Endothelial cell of umbilical vein (primary cell): ENCODE measurements around the gene DENND1A. TPM values are rescaled to one million over a fixed set of nuclear protein-coding genes. Genes with fewer than 3 reads are reported as not detected.

Experiments
- BruUV-seq: library from RNA; stranded (reverse); fragments of 400-500 nt; replicated peaks from 2 replicates; lab custom pipeline; 2021; lab: Mats Ljungman, UMichigan
- CTCF ChIA-PET: fragments of 300-600, 350-600 bp; sonication (Branson Sonifier 250); formaldehyde crosslinking; loops from one replicate; lab custom pipeline; 2021; ENCODE audit warnings: antibody characterized with exemption, inconsistent platforms; lab: Charles Lee
- POLR2A ChIA-PET: fragments of 300-600, 350-600 bp; sonication (Branson Sonifier 250); formaldehyde crosslinking; loops from one replicate; lab custom pipeline; 2021; ENCODE audit warnings: antibody characterized with exemption, inconsistent platforms; lab: Charles Lee
- DNase-seq: peaks from one replicate; pipeline ENCODE4 v3.0.0-alpha.2; 2011; ENCODE audit warnings: low read depth, low spot score
- FAIRE-seq: peaks from 2 replicates; lab custom pipeline; 2011; peaks lifted over from hg19 to GRCh38; lab: Jason Lieb, UNC
- H2AFZ ChIP-seq: 2 replicates; pipeline ENCODE4 v1.6.0; 2012; ENCODE audit warnings: low read depth, low read length, control low read depth, inconsistent platforms
- H3K27ac ChIP-seq: 2 replicates; pipeline ENCODE4 v1.5.1; 2011; ENCODE audit warnings: low read depth, mild to moderate bottlenecking, control low read depth, low read length, moderate library complexity; ENCODE audit not compliant: insufficient read depth
- H3K27me3 ChIP-seq, 2 experiments: 2 replicates each; pipeline versions ENCODE4 v1.6.0 to v1.6.1; 2011; ENCODE audit warnings: low read length in 2 of 2, mixed read lengths in 1 of 2; ENCODE audit not compliant: control insufficient read depth in 2 of 2, insufficient read depth in 2 of 2
- H3K36me3 ChIP-seq, 2 experiments: 2 replicates in 1 of 2; 3 replicates in 1 of 2; pipeline ENCODE4 v1.5.1; 2011; ENCODE audit warnings: low read length in 2 of 2, mild to moderate bottlenecking in 1 of 2, moderate library complexity in 1 of 2; ENCODE audit not compliant: control insufficient read depth in 2 of 2, insufficient read depth in 2 of 2; ENCODE audit errors: extremely low read depth in 1 of 2
- H3K4me1 ChIP-seq: 3 replicates; pipeline ENCODE4 v1.5.1; 2011; ENCODE audit warnings: mild to moderate bottlenecking, low read length; ENCODE audit not compliant: control insufficient read depth, insufficient read depth; ENCODE audit errors: extremely low read depth
- H3K4me2 ChIP-seq: 2 replicates; pipeline ENCODE4 v1.6.1; 2011; ENCODE audit warnings: low read length, control low read depth, mixed read lengths; ENCODE audit not compliant: insufficient read depth
- H3K4me3 ChIP-seq, 3 experiments: fragments of 200-600 bp in 1 of 3; sonication (generic), shearing (Covaris generic) in 1 of 3; replicated peaks in 1 of 3; 2 replicates each; pipeline ENCODE4 v1.5.1; 2011 to 2016; ENCODE audit warnings: control low read depth in 3 of 3, low read length in 3 of 3, mild to moderate bottlenecking in 2 of 3, inconsistent platforms in 1 of 3, low read depth in 1 of 3, moderate library complexity in 1 of 3; ENCODE audit not compliant: insufficient read depth in 1 of 3
- H3K79me2 ChIP-seq: 2 replicates; pipeline ENCODE4 v1.6.0; 2012; ENCODE audit warnings: low read length, inconsistent platforms; ENCODE audit not compliant: control insufficient read depth, insufficient read depth
- H3K9ac ChIP-seq: replicated peaks from 2 replicates; pipeline ENCODE3; 2011; ENCODE audit warnings: low read length, control low read depth; ENCODE audit not compliant: insufficient read depth; ENCODE audit errors: extremely low read depth
- H3K9me1 ChIP-seq: replicated peaks from 3 replicates; pipeline ENCODE4 v1.6.0; 2011; ENCODE audit warnings: mild to moderate bottlenecking, low read length; ENCODE audit not compliant: control insufficient read depth, insufficient read depth; ENCODE audit errors: extremely low read depth
- H3K9me3 ChIP-seq: replicated peaks from 2 replicates; pipeline ENCODE4 v1.5.1; 2012; ENCODE audit warnings: low read length, inconsistent platforms; ENCODE audit not compliant: control insufficient read depth, insufficient read depth
- H4K20me1 ChIP-seq: replicated peaks from 2 replicates; pipeline ENCODE3; 2011; ENCODE audit warnings: mild to moderate bottlenecking, low read length; ENCODE audit not compliant: control insufficient read depth, insufficient read depth; ENCODE audit errors: extremely low read depth
- EZH2 ChIP-seq: IDR thresholded peaks from 2 replicates; pipeline ENCODE4 v1.6.1; 2012; ENCODE audit warnings: borderline replicate concordance, low read depth, mild to moderate bottlenecking, moderate library complexity, low read length, inconsistent platforms; ENCODE audit not compliant: severe bottlenecking
- FOS ChIP-seq: IDR thresholded peaks from 2 replicates; pipeline ENCODE4 v1.6.1; 2011; ENCODE audit warnings: mild to moderate bottlenecking, low read length, moderate library complexity, borderline replicate concordance; ENCODE audit not compliant: insufficient read depth
- JUN ChIP-seq: IDR thresholded peaks from 2 replicates; pipeline ENCODE4 v1.6.1; 2011; ENCODE audit warnings: borderline replicate concordance, low read depth; ENCODE audit not compliant: insufficient read length, insufficient read depth
- MYC ChIP-seq: IDR thresholded peaks from one replicate; pipeline ENCODE4 v1.6.1; 2011; ENCODE audit warnings: mild to moderate bottlenecking, low read depth, low read length
- POLR2A ChIP-seq: IDR thresholded peaks from 2 replicates; pipeline ENCODE4 v1.6.1; 2012; ENCODE audit warnings: low read depth, mild to moderate bottlenecking, control low read depth, low read length
- dilution Hi-C: fragments of 300-500 bp; cut with MboI; formaldehyde crosslinking; loops from one replicate; pipeline ENCODE4 v1.15.0; 2019; ENCODE audit warnings: low sequenced_read_pairs; ENCODE audit not compliant: extremely low pct_ligation_motif_present
- intact Hi-C: fragments of 100-400 bp; cut with micrococcal nuclease; formaldehyde crosslinking; loops from one replicate; pipeline ENCODE4 v1.10.0; 2022
- polyA plus RNA-seq, 4 experiments: library from polyadenylated mRNA; depleted of rRNA in 3 of 4; stranded (reverse) in 3 of 4; unstranded in 1 of 4; fragments of >200 nt; gene quantifications; 2 replicates each; pipeline versions ENCODE4 v1.2.1 to v1.2.3, GENCODE V29; 2011 to 2012; ENCODE audit warnings: missing spikeins in 1 of 4
- total RNA-seq: library from RNA; stranded (reverse); gene quantifications from 2 replicates; pipeline ENCODE4 v1.2.3, GENCODE V29; 2021

The DENND1A gene
- total and polyA plus RNA-seq, 2 donors (not counting 3 experiments of a cell fraction or from before 2014, with no cell fraction given): 18.5 to 24.5 TPM

- Histone ChIP-seq H3K36me3 (no peaks in the 10 kb centered on the region), H3K4me2 (no peak overlapping the region), H3K9me3 (no peaks in the 10 kb centered on the region), H3K4me3 (no peak overlapping the region), H3K27me3 (no peaks in the 10 kb centered on the region), H3K9ac (no peak overlapping the region), H2AFZ (no peak overlapping the region), H3K79me2 (no peaks in the 10 kb centered on the region), H3K27ac (no peak overlapping the region), H3K9me1 (no peaks in the 10 kb centered on the region), H4K20me1 (no peaks in the 10 kb centered on the region), H3K4me1 (no peaks in the 10 kb centered on the region)
- DNase-seq: no peak
- dilution Hi-C loops (no loop called here), intact Hi-C loops (no loop called here)
- POLR2A ChIA-PET: no interaction called here
- TF ChIP-seq FOS (no peak), EZH2 (no peak), POLR2A (no peak)
- CTCF ChIA-PET: no interaction called here
- no TSS peak for BruUV-seq
- no peak for FAIRE-seq
These were observed 157.0 kb downstream of the DENND1A start for GRCh38 chr9:123772967-123773366.

- H3K4me3 ChIP-seq: no peak overlapping the region
- H3K9me1 ChIP-seq: no peaks in the 10 kb centered on the region
- dilution Hi-C loops (no loop called here), intact Hi-C loops (no loop called here)
- H2AFZ ChIP-seq: no peak overlapping the region
- FAIRE-seq: no peak
- CTCF ChIA-PET: no interaction called here
- H3K27ac ChIP-seq: no peak overlapping the region
- H3K36me3 ChIP-seq: no peaks in the 10 kb centered on the region
- no peak overlapping the region for H3K4me2 ChIP-seq
- no peaks in the 10 kb centered on the region for H4K20me1 ChIP-seq
- no peaks in the 10 kb centered on the region for H3K27me3 ChIP-seq
- POLR2A ChIA-PET: no interaction called here
- no peak overlapping the region for H3K9ac ChIP-seq
- H3K9me3 ChIP-seq: no peaks in the 10 kb centered on the region
- H3K79me2 ChIP-seq: no peaks in the 10 kb centered on the region
- BruUV-seq: no TSS peak
- TF ChIP-seq JUN (no peak), MYC (no peak)
- H3K4me1 ChIP-seq: no peaks in the 10 kb centered on the region
- DNase-seq: no peak
These were observed 157.6 kb downstream of the DENND1A start for GRCh38 chr9:123772374-123772773.
